Measurements from ENCODE around the gene DENND5B.

Gene DENND5B

DNA sequence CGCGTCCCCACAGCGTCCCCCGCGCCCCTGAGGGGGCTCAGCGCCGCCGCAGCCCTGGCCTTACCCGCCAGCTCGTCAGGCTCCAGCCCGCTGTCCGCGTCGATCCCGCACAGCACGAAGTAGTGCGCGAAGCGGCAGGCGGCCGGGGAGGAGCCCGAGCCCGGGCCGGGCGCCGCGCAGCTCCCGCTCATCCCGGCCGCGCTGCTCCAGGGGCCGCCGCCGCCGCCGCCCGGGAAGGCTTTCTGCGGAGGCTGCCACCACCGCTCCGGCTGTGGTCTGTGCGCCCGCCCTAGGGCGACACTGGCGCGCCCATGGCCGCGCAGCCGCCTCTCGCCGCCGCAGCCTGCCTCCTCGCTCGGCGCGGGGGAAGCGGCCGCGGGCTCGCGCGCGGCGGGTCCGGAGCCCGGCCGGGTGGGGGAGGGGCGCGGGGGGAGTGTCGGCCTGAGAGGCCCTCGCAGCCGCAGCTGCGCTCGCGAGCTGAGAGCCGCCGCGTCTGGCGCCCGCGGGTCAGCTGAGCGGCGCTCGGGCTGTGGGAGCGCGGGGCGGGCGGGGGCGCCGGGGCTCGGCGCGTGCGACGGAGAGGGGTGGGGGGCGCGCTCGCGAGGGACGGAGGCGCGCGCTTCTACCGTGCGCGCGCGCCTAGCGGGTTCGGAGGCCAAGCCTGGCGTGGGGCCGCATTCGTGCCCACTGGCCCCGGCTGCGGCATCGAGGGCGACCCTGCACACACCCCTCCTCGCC lies at the start of gene DENND5B:
Gene DENND5B, minus strand, starts transcription at position 495 of the 738 bp plus-strand sequence. Its CDS starts 304 bp downstream, at position 191.
- Histone ChIP-seq H3K9me3 (ENCODE audit: control insufficient read depth in 2 of 2, low read length in 2 of 2) (no peaks in the 10 kb centered on the region), H3K36me3 (ENCODE audit: control insufficient read depth in 2 of 2, insufficient read depth in 2 of 2, low read length in 2 of 2) (no peaks in the 10 kb centered on the region), H3K4me3 (ENCODE audit: low read length in 2 of 2) (peak within 1 kb of the TSS; percentile 91 to 94), H3K27me3 (ENCODE audit: control insufficient read depth in 1 of 2, insufficient read depth in 2 of 2, low read length in 2 of 2) (no peaks in the 10 kb centered on the region), H3K4me1 (ENCODE audit: control insufficient read depth, insufficient read depth, low read length) (peaks cover 3% of the 10 kb centered on the region), H3K27ac (ENCODE audit: low read length) (peak within 1 kb of the TSS; percentile 86), H3K9ac (ENCODE audit: low read length in 2 of 2) (peak within 1 kb of the TSS; percentile 84 to 93)

GRCh38 chr12:31634620-31635019 lies 43.7 kb upstream of the DENND5B start:
- H3K4me3 ChIP-seq (ENCODE audit: low read length in 2 of 2): no peak overlapping the region
- no peak overlapping the region for H3K9ac ChIP-seq (ENCODE audit: low read length in 2 of 2)
- no peaks in the 10 kb centered on the region for H3K27me3 ChIP-seq (ENCODE audit: control insufficient read depth in 1 of 2, insufficient read depth in 2 of 2, low read length in 2 of 2)
- peaks cover 7% of the 10 kb centered on the region for H3K4me1 ChIP-seq (ENCODE audit: control insufficient read depth, insufficient read depth, low read length)
- no peak overlapping the region for H3K27ac ChIP-seq (ENCODE audit: low read length)
- H3K36me3 ChIP-seq (ENCODE audit: control insufficient read depth in 2 of 2, insufficient read depth in 2 of 2, low read length in 2 of 2): no peaks in the 10 kb centered on the region
- no peaks in the 10 kb centered on the region for H3K9me3 ChIP-seq (ENCODE audit: control insufficient read depth in 2 of 2, low read length in 2 of 2)

DNA sequence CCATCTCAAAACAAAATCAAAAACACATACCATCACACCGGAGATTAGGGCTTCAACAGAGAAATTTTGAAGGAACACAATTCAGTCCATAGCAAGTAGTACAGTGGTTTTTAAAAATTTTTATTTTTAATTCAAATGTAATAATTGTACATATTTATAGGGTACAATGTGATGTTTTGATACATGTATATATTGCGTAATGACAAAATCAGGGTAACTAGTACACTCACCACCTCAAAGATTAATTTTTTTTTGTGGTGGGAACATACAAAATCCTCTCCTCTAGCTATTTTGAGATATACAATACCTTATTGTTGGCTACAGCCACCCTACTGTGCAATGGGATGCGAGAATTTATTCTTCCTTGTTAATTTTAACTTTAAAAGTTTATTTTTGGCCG lies 42.5 kb upstream of the DENND5B start:
- H3K36me3 ChIP-seq (ENCODE audit: control insufficient read depth in 2 of 2, insufficient read depth in 2 of 2, low read length in 2 of 2): no peaks in the 10 kb centered on the region
- no peaks in the 10 kb centered on the region for H3K27me3 ChIP-seq (ENCODE audit: control insufficient read depth in 1 of 2, insufficient read depth in 2 of 2, low read length in 2 of 2)
- H3K27ac ChIP-seq (ENCODE audit: low read length): no peak overlapping the region
- peaks cover 10% of the 10 kb centered on the region for H3K4me1 ChIP-seq (ENCODE audit: control insufficient read depth, insufficient read depth, low read length)
- no peak overlapping the region for H3K9ac ChIP-seq (ENCODE audit: low read length in 2 of 2)
- no peak overlapping the region for H3K4me3 ChIP-seq (ENCODE audit: low read length in 2 of 2)
- no peaks in the 10 kb centered on the region for H3K9me3 ChIP-seq (ENCODE audit: control insufficient read depth in 2 of 2, low read length in 2 of 2)

- H3K9ac ChIP-seq (ENCODE audit: low read length in 2 of 2): no peak overlapping the region
- H3K4me1 ChIP-seq (ENCODE audit: control insufficient read depth, insufficient read depth, low read length): peaks cover 10% of the 10 kb centered on the region
- H3K27me3 ChIP-seq (ENCODE audit: control insufficient read depth in 1 of 2, insufficient read depth in 2 of 2, low read length in 2 of 2): no peaks in the 10 kb centered on the region
- H3K36me3 ChIP-seq (ENCODE audit: control insufficient read depth in 2 of 2, insufficient read depth in 2 of 2, low read length in 2 of 2): no peaks in the 10 kb centered on the region
- H3K27ac ChIP-seq (ENCODE audit: low read length): no peak overlapping the region
- no peak overlapping the region for H3K4me3 ChIP-seq (ENCODE audit: low read length in 2 of 2)
- H3K9me3 ChIP-seq (ENCODE audit: control insufficient read depth in 2 of 2, low read length in 2 of 2): no peaks in the 10 kb centered on the region
These were observed 40.9 kb upstream of the DENND5B start for GRCh38 chr12:31631809-31632208.

DNA sequence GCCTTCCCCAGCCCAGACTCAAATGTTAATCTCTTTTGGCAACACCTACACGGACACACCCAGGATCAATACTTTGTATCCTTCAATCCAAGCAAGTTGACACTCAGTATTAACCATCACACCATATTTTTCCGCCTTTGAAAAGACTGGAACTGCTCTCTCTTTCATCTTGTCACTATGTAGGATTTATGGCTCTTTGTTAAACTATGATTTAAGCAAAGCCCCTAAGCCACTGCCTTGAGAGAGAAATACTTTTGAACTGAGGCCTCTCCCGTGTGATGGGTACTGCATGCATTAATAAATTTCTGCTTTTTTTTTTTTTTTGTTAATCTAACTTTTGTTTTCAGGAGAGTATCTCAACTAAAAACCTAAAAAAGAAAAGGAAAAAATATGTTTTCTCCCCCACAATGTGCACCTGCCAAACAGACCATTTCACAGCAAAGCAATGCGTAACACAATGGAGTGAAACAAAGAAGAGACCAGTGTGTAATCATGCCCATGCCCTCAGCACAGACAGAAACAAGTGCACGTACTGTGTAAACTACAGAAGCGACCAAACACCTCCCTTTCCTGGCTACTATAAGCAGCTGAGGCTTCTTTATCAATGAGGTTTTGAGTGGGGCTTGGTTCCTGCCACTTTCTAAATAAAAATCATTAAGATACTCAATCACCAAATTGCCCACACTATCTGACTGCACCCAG lies 40.2 kb upstream of the DENND5B start:
- H3K9ac ChIP-seq (ENCODE audit: low read length in 2 of 2): no peak overlapping the region
- no peak overlapping the region for H3K27ac ChIP-seq (ENCODE audit: low read length)
- H3K36me3 ChIP-seq (ENCODE audit: control insufficient read depth in 2 of 2, insufficient read depth in 2 of 2, low read length in 2 of 2): no peaks in the 10 kb centered on the region
- no peaks in the 10 kb centered on the region for H3K27me3 ChIP-seq (ENCODE audit: control insufficient read depth in 1 of 2, insufficient read depth in 2 of 2, low read length in 2 of 2)
- H3K9me3 ChIP-seq (ENCODE audit: control insufficient read depth in 2 of 2, low read length in 2 of 2): no peaks in the 10 kb centered on the region
- H3K4me1 ChIP-seq (ENCODE audit: control insufficient read depth, insufficient read depth, low read length): peaks cover 10% of the 10 kb centered on the region
- no peak overlapping the region for H3K4me3 ChIP-seq (ENCODE audit: low read length in 2 of 2)

- Histone ChIP-seq H3K36me3 (ENCODE audit: control insufficient read depth in 2 of 2, insufficient read depth in 2 of 2, low read length in 2 of 2) (no peaks in the 10 kb centered on the region), H3K27me3 (ENCODE audit: control insufficient read depth in 1 of 2, insufficient read depth in 2 of 2, low read length in 2 of 2) (no peaks in the 10 kb centered on the region), H3K27ac (ENCODE audit: low read length) (no peak overlapping the region), H3K4me3 (ENCODE audit: low read length in 2 of 2) (peak overlapping the region; percentile 29 to 57), H3K9me3 (ENCODE audit: control insufficient read depth in 2 of 2, low read length in 2 of 2) (no peaks in the 10 kb centered on the region), H3K9ac (ENCODE audit: low read length in 2 of 2) (peak overlapping the region in 1 of 2 donors; percentile 13), H3K4me1 (ENCODE audit: control insufficient read depth, insufficient read depth, low read length) (peaks cover 10% of the 10 kb centered on the region)
These were observed 39.1 kb upstream of the DENND5B start for GRCh38 chr12:31629756-31630732.

DNA sequence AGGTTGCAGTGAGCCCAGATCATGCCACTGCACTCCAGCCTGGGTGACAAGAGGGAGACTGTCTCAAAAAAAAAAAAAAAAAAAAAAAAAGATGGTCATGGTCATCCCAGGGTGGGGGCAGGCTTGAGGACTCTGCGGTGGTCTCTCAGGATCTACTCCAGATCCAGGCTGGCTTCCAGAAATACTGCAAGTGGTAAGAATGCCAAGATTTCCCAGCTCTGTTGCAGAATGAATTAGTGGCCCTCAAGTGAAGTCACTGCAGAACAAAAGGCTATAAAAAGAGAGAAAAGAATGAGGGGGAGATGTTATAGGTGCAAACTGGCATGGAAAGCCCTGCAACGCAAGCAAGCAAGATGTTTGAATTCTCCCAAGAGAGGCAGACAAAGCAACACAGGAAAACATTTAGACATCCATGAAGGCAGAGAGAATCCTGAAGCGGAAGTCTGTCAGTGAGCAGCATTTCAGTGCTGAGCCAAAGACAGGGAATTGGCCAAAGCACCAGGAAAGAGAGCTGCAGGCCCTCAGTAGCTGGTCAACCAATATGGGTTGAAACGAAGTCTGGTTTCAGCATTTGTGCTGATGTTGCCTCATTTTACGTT lies 36.6 kb upstream of the DENND5B start:
- H3K27me3 ChIP-seq (ENCODE audit: control insufficient read depth in 1 of 2, insufficient read depth in 2 of 2, low read length in 2 of 2): no peaks in the 10 kb centered on the region

GRCh38 chr12:31626270-31626995 lies 35.5 kb upstream of the DENND5B start:
- no peaks in the 10 kb centered on the region for H3K9me3 ChIP-seq (ENCODE audit: control insufficient read depth in 2 of 2, low read length in 2 of 2)
- no peak overlapping the region for H3K9ac ChIP-seq (ENCODE audit: low read length in 2 of 2)
- H3K27ac ChIP-seq (ENCODE audit: low read length): no peak overlapping the region
- H3K36me3 ChIP-seq (ENCODE audit: control insufficient read depth in 2 of 2, insufficient read depth in 2 of 2, low read length in 2 of 2): no peaks in the 10 kb centered on the region
- peaks cover 10% of the 10 kb centered on the region for H3K4me1 ChIP-seq (ENCODE audit: control insufficient read depth, insufficient read depth, low read length)
- no peak overlapping the region for H3K4me3 ChIP-seq (ENCODE audit: low read length in 2 of 2)
- no peaks in the 10 kb centered on the region for H3K27me3 ChIP-seq (ENCODE audit: control insufficient read depth in 1 of 2, insufficient read depth in 2 of 2, low read length in 2 of 2)

More for the DNA sequence above, 36.6 kb upstream of the DENND5B start:
- H3K27ac ChIP-seq (ENCODE audit: low read length): no peak overlapping the region
- H3K9ac ChIP-seq (ENCODE audit: low read length in 2 of 2): no peak overlapping the region
- no peaks in the 10 kb centered on the region for H3K9me3 ChIP-seq (ENCODE audit: control insufficient read depth in 2 of 2, low read length in 2 of 2)
- peaks cover 10% of the 10 kb centered on the region for H3K4me1 ChIP-seq (ENCODE audit: control insufficient read depth, insufficient read depth, low read length)
- H3K36me3 ChIP-seq (ENCODE audit: control insufficient read depth in 2 of 2, insufficient read depth in 2 of 2, low read length in 2 of 2): no peaks in the 10 kb centered on the region
- H3K4me3 ChIP-seq (ENCODE audit: low read length in 2 of 2): no peak overlapping the region

DNA sequence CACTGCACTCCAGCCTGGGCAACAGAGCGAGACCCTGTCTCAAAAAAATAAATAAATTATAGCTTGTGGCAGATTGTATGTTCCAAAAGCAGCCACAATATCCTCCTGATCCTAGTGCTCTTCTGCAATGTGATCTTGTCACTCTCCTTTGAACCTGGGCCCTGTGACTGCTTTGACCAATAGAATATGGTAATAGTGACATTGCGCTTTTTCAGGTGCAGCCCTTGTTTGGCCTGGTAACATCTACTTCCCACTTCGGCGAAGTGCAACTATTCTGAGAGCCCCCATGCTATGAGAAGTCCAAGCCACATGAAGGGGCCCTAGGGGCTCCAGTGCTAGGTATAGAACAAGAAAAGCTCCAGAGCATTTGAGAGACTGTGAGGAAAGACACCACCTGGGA lies 31.1 kb upstream of the DENND5B start:
- H3K4me1 ChIP-seq (ENCODE audit: control insufficient read depth, insufficient read depth, low read length): no peaks in the 10 kb centered on the region

GRCh38 chr12:31620311-31620710 lies 29.4 kb upstream of the DENND5B start:
- no peaks in the 10 kb centered on the region for H3K27me3 ChIP-seq (ENCODE audit: control insufficient read depth in 1 of 2, insufficient read depth in 2 of 2, low read length in 2 of 2)
- no peaks in the 10 kb centered on the region for H3K9me3 ChIP-seq (ENCODE audit: control insufficient read depth in 2 of 2, low read length in 2 of 2)
- H3K9ac ChIP-seq (ENCODE audit: low read length in 2 of 2): no peak overlapping the region
- no peaks in the 10 kb centered on the region for H3K4me1 ChIP-seq (ENCODE audit: control insufficient read depth, insufficient read depth, low read length)
- H3K4me3 ChIP-seq (ENCODE audit: low read length in 2 of 2): no peak overlapping the region
- no peaks in the 10 kb centered on the region for H3K36me3 ChIP-seq (ENCODE audit: control insufficient read depth in 2 of 2, insufficient read depth in 2 of 2, low read length in 2 of 2)
- H3K27ac ChIP-seq (ENCODE audit: low read length): no peak overlapping the region

More for the DNA sequence above, 31.1 kb upstream of the DENND5B start:
- H3K27me3 ChIP-seq (ENCODE audit: control insufficient read depth in 1 of 2, insufficient read depth in 2 of 2, low read length in 2 of 2): no peaks in the 10 kb centered on the region
- no peak overlapping the region for H3K4me3 ChIP-seq (ENCODE audit: low read length in 2 of 2)
- H3K9ac ChIP-seq (ENCODE audit: low read length in 2 of 2): no peak overlapping the region
- H3K36me3 ChIP-seq (ENCODE audit: control insufficient read depth in 2 of 2, insufficient read depth in 2 of 2, low read length in 2 of 2): no peaks in the 10 kb centered on the region
- H3K27ac ChIP-seq (ENCODE audit: low read length): no peak overlapping the region
- H3K9me3 ChIP-seq (ENCODE audit: control insufficient read depth in 2 of 2, low read length in 2 of 2): no peaks in the 10 kb centered on the region
